Fibroblast of the aortic adventitia (primary cell): ENCODE measurements around the gene GLOD5. TPM values are rescaled to one million over a fixed set of nuclear protein-coding genes. Genes with fewer than 3 reads are reported as not detected.

ENCODE experiments used
- DNase-seq: peaks from one replicate; pipeline ENCODE4 v3.0.0-alpha.2; 2010; ENCODE audit warnings: low read depth
- H3K4me3 ChIP-seq: 2 replicates; pipeline ENCODE4 v1.5.1; 2011; ENCODE audit warnings: low read depth, mild to moderate bottlenecking, control low read depth, low read length, moderate library complexity
- total RNA-seq: library from RNA; depleted of rRNA; stranded (reverse); fragments of >200 nt; gene quantifications from 2 replicates; pipeline ENCODE4 v1.2.3, GENCODE V29; 2012; ENCODE audit warnings: low replicate concordance
- TF ChIP-seq, protein P1 (sequence below): IDR thresholded peaks from 2 replicates; pipeline ENCODE4 v1.5.1; 2011; ENCODE audit warnings: mild to moderate bottlenecking, low read length, control low read depth, inconsistent platforms; ENCODE audit not compliant: insufficient read depth

Gene GLOD5
- total RNA-seq, 1 donor, result not detected

- TF ChIP-seq, protein P1, sequence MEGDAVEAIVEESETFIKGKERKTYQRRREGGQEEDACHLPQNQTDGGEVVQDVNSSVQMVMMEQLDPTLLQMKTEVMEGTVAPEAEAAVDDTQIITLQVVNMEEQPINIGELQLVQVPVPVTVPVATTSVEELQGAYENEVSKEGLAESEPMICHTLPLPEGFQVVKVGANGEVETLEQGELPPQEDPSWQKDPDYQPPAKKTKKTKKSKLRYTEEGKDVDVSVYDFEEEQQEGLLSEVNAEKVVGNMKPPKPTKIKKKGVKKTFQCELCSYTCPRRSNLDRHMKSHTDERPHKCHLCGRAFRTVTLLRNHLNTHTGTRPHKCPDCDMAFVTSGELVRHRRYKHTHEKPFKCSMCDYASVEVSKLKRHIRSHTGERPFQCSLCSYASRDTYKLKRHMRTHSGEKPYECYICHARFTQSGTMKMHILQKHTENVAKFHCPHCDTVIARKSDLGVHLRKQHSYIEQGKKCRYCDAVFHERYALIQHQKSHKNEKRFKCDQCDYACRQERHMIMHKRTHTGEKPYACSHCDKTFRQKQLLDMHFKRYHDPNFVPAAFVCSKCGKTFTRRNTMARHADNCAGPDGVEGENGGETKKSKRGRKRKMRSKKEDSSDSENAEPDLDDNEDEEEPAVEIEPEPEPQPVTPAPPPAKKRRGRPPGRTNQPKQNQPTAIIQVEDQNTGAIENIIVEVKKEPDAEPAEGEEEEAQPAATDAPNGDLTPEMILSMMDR, result no peak
- H3K4me3 ChIP-seq, result peak overlapping the region; percentile 63
- peak; percentile 98 for DNase-seq
Measured at GRCh38 chrX:48737213-48737938, 24.2 kb upstream of the GLOD5 start.

GRCh38 chrX:48737940-48738339 lies 23.6 kb upstream of the GLOD5 start:
- H3K4me3 ChIP-seq, result peak overlapping the region; percentile 63
- TF ChIP-seq, protein P1, result no peak
- no peak for DNase-seq

DNA sequence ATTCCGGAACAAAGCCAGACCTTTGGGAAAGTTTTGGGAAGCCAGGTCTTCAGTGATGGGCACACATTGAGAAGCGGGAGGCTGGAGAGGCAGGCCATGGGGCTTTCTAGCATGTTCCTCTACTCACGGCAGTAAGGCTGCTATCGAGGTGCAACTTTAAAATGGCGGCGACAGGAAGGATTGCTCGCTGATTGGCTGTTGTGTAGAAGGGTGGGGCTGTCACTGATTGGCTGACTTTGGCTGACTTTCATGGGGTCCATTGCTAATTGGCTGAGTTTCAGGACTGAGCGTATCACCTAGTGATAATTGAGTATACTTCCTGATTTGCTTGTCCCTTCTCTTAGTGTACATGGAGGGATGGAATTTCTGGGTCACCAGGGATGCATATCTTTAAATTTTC lies 19.7 kb upstream of the GLOD5 start:
- TF ChIP-seq, protein P1, result no peak
- no peak for DNase-seq
- H3K4me3 ChIP-seq, result no peak overlapping the region

DNA sequence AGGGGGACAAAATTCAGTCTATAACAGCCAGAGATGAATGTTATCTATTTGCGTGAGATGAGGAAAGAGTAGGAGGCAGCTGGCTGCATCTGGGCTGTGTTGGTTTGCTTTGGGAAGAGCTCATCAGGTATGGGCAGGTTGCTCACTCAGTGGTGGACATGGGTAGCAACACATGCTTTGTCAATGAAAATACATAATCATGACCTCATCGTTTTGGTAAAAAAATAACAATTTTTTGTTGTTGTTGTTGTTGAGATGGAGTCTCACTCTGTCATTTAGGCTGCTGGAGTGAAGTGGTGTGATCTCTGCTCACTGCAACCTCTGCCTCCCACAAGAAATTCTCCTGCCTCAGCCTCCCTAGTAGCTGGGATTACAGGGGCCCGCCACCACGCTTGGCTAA lies 16.3 kb upstream of the GLOD5 start:
- no peak overlapping the region for H3K4me3 ChIP-seq
- TF ChIP-seq, protein P1, result no peak
- no peak for DNase-seq

- H3K4me3 ChIP-seq, result no peak overlapping the region
- no peak for DNase-seq
- TF ChIP-seq, protein P1, result no peak
Measured at GRCh38 chrX:48747415-48748016, 14.0 kb upstream of the GLOD5 start.

- no peak for DNase-seq
- TF ChIP-seq, protein P1, result no peak
- no peak overlapping the region for H3K4me3 ChIP-seq
Measured at GRCh38 chrX:48749182-48749581, 12.4 kb upstream of the GLOD5 start.

GRCh38 chrX:48751343-48751742 lies 10.2 kb upstream of the GLOD5 start:
- TF ChIP-seq, protein P1, result no peak
- no peak overlapping the region for H3K4me3 ChIP-seq
- DNase-seq, result no peak
